GM18517 (cell line): ENCODE data around the gene RIN3.
"Not testable (repeated sequence)": the region's sequence is repeated elsewhere in the genome, so short reads cannot be mapped to it uniquely, and the experiment has no call there.

Experiments used
- ATAC-seq: cut with Tn5 transposase; IDR thresholded peaks from one replicate; pipeline ENCODE4 v1.9.1; 2021; ENCODE audit warnings: mild to moderate bottlenecking, moderate library complexity; ENCODE audit not compliant: unreplicated experiment

The RIN3 gene

DNA sequence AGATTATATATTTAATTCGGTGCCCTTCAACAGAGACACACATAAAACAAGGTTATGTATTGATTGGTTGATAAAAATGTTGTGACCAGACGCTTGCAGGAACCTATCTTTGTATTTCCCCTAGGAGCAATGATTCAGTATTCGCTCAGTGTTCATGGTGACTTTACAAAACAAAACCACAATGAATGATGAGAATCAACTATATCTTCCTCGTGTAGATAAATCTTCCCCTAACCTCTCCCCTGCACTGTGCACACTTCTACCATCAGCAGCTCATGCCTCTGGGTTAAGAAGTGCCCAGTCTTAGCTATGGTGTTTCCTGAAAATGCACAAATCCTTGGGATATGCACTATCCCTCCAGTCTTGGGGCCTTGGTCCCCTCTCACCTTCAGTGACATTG lies 16.3 kb downstream of the RIN3 start:
- ATAC-seq, result no peak

DNA sequence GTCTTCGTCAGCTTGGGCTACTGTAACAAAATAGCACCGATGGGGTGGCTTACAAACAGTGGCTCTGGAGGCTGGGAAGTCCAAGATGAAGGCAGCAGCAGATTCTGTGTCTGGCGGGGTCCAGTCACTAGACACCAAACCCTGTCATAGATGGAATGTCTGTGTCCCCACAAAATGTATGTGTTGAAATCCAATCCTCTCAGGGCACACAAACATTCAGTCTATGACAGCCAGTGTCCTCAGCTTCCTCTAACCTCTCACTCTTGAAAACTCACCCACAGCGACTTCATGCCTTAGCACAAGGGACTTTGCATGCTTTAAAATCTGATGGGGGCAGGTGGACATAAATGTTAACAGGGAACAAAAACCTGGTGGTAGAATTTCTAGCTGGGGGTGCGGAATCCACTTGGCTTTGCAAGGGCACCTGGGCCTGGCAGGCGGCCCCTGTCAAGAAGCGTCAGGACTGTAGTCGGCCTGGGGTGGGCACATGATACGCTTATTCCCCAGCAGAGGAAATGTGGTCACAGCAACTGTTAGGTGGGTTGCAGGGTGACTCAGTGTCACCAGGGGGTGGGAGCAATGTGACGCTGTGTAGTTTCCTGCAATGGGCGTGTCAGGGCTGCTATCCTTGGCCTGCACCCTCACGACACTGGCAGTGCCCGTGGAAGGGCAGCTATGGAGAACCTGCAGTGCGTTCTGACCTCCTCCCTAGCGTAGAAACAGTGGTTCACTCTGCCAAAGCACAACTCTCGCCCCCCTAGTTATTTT lies 17.7 kb downstream of the RIN3 start:
- ATAC-seq, result no peak

DNA sequence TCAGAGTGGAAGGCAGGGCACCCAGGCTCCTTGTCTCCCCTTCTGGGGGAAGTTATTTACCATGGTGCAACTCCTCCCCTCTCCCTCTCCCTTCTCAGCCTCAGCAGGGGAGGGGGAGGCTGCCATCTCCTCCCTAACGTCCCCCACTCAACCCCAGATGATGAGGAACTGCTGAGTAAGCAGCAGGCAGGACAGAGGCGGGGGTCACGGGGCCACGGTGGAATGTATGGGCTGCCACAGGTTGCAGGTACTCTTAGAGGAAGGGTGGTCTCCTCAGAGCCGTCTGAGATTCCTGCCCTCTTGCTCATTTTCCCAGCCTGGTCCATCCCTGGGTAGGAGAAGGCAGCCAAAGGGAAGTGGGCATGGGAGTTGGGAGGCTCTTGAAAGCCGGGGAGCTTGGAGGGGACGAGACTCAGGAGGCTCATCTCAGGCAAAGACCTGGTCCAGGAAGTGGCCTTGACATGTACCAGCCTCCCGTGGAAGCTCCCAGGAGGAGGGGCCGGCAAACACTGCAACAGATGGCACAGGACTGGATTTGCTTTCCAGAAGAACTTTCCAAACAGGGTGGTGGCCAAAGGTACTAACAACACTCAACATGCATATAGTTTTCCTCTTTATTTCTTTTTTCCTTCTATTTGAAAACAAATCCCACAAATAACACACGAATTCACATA lies 19.0 kb downstream of the RIN3 start:
- no peak for ATAC-seq

DNA sequence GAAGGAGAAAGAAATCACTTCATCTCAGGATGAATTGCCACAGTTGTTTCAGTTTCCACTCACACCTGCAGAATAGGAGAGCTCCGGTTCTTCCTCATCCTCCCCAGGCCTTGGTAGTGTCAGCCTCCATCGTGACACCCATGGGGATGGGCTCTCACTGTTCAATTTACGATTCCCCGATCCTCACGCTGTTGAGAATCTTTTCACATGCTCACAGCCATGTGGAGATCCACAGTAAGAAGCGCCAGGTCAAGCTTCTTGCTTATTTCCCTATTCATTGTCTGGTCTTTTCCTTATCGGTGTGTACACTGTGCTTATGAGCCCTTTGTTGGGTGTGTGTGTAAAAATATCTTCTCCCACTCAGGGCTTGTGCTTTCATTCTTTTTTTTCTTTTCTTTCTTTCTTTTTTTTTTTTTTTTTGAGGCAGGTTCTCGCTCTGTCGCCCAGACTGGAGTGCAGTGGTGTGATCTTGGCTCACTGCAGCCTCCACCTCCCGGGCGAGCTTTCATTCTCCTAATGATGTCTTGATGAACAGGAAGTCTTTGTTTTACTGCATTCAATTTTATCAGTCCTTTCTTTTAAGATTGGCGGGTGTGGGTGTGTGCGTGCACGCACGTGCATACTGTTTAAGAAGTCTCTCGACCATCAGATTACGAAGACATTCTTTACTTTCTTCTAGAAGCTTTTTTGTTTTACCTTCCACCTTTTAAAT lies 21.5 kb downstream of the RIN3 start:
- no peak for ATAC-seq

GRCh38 chr14:92536231-92536630 lies 22.6 kb downstream of the RIN3 start:
- ATAC-seq, result not testable (repeated sequence)

GRCh38 chr14:92538412-92538985 lies 24.9 kb downstream of the RIN3 start:
- ATAC-seq, result no peak

DNA sequence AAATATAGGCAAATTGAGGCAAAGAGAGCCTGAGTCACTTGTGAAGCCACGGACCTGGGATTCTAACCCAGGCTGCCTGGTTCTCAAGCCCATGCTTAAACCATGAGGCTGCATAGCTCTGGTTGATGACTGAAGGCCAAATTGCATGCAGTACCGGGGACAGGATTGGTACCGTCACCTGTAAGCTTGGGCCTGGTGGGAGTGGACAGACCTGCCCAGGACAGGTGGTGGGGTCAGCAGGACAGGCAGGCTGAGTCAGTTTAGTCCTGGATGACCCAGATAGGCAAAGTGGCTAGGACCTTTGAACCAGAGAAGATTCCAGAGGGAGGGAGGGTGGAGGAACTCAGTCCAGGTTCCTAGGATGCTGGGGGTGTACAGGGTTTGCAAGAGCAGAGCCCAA lies 25.8 kb downstream of the RIN3 start:
- no peak for ATAC-seq

- no peak for ATAC-seq
These were observed 26.3 kb downstream of the RIN3 start for GRCh38 chr14:92539875-92540274.

DNA sequence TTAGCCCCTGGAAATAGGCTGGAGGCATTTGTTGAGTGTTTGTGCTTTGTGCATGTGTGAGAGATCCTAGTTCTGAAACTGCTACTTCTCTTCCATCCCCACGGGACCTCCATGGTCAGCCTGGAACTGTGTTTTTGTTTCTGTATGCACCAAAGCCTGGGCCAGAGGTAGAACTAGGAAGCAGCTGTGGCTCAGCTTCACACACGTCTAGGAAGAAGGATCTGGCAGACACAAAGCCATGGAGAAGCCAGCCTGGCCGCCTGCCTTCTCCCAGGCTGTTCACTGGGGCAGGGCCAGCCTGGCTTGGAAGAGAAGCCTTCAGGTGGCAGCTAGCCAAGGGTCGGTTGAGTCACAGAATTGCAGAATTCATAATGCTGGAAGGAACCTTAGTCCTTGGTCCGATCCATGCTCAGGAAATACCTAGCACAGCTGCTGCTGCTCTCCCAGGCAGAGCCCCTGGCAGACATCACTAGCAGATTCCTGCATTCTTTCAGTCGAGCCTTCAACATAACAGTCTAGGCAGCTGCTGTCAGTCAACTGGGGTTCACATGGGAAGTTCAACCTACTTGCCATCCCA lies 27.0 kb downstream of the RIN3 start:
- no peak for ATAC-seq

DNA sequence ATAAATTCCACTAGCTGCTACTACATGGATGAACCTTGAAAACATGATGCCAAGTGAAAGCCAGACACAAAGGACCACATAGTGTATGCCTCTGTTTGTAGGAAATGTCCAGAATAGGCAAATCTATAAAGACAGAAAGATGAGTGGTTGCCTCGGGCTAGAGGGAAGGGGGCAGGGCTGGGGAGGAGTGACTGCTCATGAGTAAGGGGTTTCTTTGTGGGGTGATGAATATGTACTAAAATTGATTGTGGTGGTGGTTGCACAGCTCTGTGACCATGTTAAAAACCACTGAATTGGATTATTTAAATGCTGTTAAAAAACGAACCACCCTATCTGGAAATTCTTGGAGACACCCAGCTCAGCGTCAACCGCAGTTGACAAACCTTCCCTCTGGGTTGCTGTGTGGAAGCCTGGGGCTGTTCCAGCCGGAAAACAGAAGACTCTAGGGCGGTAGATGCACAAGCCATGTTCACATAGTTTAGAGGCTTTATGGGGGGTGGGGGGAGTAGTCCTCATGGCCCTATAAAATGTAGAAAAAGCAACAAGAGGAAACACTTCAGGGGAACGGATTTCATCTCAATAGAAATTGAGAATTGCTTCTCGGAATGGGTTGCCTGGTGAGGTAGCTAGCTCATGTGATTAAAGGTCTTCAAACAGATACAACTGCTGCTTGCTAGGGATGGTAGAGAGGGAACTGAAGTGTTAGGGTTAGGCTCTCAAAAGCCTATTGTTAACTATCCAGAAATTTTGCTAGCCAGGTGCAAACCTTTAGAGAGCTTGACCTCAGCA lies 29.4 kb downstream of the RIN3 start:
- no peak for ATAC-seq

DNA sequence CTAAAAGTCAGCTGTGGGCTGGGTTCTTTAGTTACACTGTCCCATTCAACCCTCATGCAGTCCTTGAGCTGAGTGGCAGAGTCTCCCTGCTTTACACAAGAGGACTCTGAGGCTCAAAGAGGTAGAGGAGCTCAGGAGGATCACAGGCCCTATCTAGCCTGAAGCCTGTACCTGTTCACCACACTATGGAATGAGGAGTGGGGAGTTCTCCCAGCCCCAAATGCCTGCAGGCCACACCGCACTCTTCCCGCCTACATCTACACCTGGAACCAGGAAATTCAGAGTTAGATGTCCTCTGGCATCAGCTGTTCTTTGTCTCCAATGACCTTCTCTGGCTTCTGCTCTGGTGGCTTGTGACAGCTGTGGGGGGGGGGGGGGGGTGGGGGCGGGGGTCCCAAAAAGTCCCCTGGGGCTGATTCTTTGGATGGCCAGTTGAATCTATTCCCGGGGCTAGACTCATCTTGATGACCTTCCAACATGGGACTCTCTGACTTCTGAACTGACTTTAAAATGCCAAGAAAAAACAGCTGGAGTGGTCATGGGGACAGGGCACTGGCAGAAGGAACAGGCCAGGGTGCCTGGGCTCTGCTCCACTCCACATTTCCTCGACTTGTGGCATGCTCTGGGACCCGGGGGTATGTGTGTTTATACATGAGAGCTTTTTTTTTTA lies 30.6 kb downstream of the RIN3 start:
- ATAC-seq, result no peak

- no peak for ATAC-seq
These were observed 32.9 kb downstream of the RIN3 start for GRCh38 chr14:92546347-92547053.

DNA sequence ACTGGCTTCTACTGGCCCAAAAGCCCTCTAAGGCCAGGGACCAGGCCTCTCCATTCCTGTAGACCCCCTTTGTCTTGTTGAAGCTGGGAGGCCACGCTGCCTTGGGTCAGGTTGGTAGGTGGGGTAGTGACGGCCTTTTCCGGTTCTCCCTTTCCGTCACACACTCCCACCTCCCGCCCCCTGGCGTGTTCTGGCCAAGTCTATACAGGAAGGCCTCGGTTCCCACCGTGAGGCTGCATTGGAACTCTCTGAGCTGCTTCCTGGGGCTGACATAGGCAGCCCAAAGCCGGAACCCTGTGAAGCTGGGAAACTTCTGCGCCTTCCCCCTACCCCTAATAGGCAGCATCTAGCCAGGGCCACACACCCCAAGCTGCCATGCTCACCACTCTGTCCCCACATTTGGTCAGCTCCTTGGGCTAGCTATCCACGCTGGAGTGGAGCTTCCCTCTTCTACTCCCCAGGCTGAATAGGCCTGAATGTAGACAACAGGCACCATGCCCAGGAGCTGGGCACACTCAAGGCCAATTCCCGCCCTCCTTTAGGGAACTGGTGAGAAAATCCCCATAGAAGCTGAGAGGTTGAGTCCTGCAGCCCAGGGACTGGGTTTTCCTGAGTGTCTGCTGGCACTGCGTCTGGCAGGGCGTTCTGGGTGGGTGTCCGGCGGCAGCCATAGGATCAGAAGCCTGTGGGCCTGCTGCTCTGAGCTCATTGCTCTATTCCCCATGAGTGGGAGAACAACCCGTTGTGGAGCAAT lies 35.7 kb downstream of the RIN3 start:
- no peak for ATAC-seq

GRCh38 chr14:92549859-92550230 lies 36.3 kb downstream of the RIN3 start:
- ATAC-seq, result no peak

DNA sequence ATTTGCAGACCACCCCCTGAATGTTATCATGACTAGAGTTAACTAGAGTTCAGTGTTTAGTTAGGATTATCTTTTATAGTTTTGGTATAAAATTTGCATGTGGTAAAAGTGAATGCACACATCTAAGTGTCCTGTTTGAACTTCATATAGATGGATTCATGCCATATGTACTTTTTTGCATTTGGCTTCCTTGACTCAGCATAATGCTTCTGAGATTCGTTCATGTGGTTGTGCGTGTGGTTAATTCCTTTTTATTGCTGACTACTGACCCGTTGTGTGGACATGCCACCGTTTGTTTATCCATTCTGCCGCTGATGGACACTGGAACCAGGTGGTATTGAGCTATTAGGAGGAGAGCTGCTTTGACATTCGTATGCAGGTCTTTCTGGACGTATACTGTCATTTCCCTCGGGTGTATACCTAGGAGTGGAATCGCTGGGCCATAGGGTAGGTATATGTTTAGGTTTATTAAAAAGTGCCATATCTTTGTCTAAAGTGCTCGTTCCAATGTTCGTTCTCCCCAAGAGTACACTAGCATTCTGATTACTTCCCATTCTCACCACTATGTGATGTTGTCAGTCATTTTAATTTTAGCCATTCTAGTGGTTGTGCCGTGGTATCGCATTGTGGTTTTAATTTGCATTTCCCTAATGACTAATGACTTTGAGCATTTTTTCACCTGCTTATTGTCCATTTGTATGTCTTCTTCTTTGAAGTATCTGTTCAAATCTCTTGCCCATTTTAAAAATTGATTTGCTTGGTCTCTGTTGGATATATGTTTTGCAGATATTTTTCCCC lies 37.7 kb downstream of the RIN3 start:
- peak; percentile 86 for ATAC-seq

DNA sequence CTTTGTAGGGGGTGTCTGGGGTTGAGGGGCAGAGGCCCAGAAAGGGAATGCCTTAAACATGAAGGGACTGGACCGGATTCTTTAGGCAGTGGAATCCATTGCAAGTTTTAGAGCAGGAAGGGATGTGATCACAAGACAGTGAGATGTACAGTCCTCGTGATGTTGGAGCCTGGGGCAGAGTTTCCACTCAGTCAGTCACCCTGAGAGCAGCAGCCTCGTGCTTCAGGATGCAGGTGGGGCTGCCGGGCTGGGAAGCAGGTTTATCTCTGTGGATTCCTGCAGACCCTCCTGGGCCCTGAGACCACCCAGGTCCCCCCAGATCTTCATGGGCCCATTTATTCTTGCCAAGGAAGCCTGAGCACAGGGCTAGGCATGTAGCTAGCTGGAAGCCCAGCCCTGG lies 38.5 kb downstream of the RIN3 start:
- no peak for ATAC-seq

DNA sequence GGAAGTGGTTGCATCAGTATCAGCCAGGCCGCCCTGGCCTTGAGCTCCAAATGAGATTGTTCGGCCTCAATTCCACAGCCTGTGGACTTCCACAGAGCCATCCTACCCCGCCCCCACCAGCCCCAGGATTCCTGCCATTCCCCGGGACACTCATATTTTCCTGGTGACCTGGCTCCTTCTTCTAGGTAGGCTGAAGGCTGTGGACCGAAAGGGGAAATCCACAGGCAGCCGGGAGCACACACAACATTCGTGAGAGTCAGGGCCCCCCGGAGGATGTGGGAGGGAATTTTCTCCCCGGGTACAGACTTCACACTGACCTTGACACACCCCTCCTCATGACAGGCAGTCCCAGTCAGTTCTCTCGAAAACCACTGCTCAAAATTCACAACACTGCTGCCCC lies 39.9 kb downstream of the RIN3 start:
- ATAC-seq, result no peak
